GM23338 (cell line): Measurements from ENCODE around the gene MDM4. TPM values are rescaled to one million over a fixed set of nuclear protein-coding genes. Genes with fewer than 3 reads are reported as not detected.

ENCODE experiments used
- ATAC-seq: fragments of 200-7000 bp; cut with Tn5 transposase; 3 replicates; pipeline ENCODE4 v1.9.1; 2020
- DNase-seq: peaks from one replicate; pipeline ENCODE4 v3.0.0-alpha.2; 2015; ENCODE audit warnings: low spot score
- H2AFZ ChIP-seq: fragments of 200-600 bp; sonication (generic); 2 replicates; pipeline ENCODE4 v1.8.0; 2016; ENCODE audit warnings: antibody characterized with exemption, mild to moderate bottlenecking, moderate library complexity
- H3F3A ChIP-seq: fragments of 200-600 bp; sonication (generic); replicated peaks from 2 replicates; pipeline ENCODE4 v1.8.0; 2017; ENCODE audit warnings: antibody characterized with exemption, mixed run types, low read depth
- H3K27ac ChIP-seq: fragments of 200-600 bp; sonication (generic); 2 replicates; pipeline ENCODE4 v1.6.1; 2016; ENCODE audit warnings: low read depth
- H3K27me3 ChIP-seq: fragments of 200-600 bp; sonication (generic); 2 replicates; pipeline ENCODE4 v1.8.0; 2016; ENCODE audit warnings: mild to moderate bottlenecking, mixed run types, moderate library complexity; ENCODE audit not compliant: insufficient read depth
- H3K36me3 ChIP-seq: fragments of 200-600 bp; sonication (generic); 2 replicates; pipeline ENCODE4 v1.8.0; 2016; ENCODE audit warnings: mild to moderate bottlenecking; ENCODE audit not compliant: insufficient read depth
- H3K4me1 ChIP-seq: fragments of 200-600 bp; sonication (generic); 2 replicates; pipeline ENCODE4 v1.8.0; 2016; ENCODE audit warnings: mild to moderate bottlenecking, moderate library complexity; ENCODE audit not compliant: insufficient read depth
- H3K4me2 ChIP-seq: fragments of 200-600 bp; sonication (generic); 2 replicates; pipeline ENCODE4 v1.7.1; 2017; ENCODE audit warnings: mixed run types
- H3K4me3 ChIP-seq: fragments of 200-600 bp; sonication (generic); 2 replicates; pipeline ENCODE4 v1.6.1; 2016; ENCODE audit warnings: mixed run types
- H3K79me2 ChIP-seq: fragments of 200-600 bp; sonication (generic); replicated peaks from 2 replicates; pipeline ENCODE4 v1.8.0; 2017; ENCODE audit warnings: mild to moderate bottlenecking; ENCODE audit not compliant: insufficient read depth
- H3K9me2 ChIP-seq: fragments of 200-600 bp; sonication (generic); 2 replicates; pipeline ENCODE4 v1.8.0; 2017; ENCODE audit not compliant: insufficient read depth
- H4K20me1 ChIP-seq: fragments of 200-600 bp; sonication (generic); replicated peaks from 2 replicates; pipeline ENCODE4 v1.8.0; 2017; ENCODE audit warnings: mild to moderate bottlenecking; ENCODE audit not compliant: insufficient read depth
- H3K27ac Mint-ChIP-seq: 2 replicates; pipeline ENCODE4 v1.8.0; 2020; ENCODE audit warnings: inconsistent platforms, mild to moderate bottlenecking, moderate library complexity, mixed read lengths
- H3K27me3 Mint-ChIP-seq: 3 replicates; pipeline ENCODE4 v1.8.0; 2022; ENCODE audit warnings: low read depth, mild to moderate bottlenecking, moderate library complexity, mixed read lengths, inconsistent platforms; ENCODE audit not compliant: insufficient read depth, poor library complexity
- H3K36me3 Mint-ChIP-seq: 3 replicates; pipeline ENCODE4 v1.8.0; 2021; ENCODE audit warnings: low read depth, mild to moderate bottlenecking, inconsistent platforms, moderate library complexity, mixed read lengths
- H3K4me1 Mint-ChIP-seq: 3 replicates; pipeline ENCODE4 v1.8.0; 2020; ENCODE audit warnings: mild to moderate bottlenecking, inconsistent platforms, mixed read lengths
- H3K4me3 Mint-ChIP-seq: 3 replicates; pipeline ENCODE4 v1.8.0; 2021; ENCODE audit warnings: moderate library complexity, mild to moderate bottlenecking, inconsistent platforms, mixed read lengths
- H3K9me3 Mint-ChIP-seq: 3 replicates; pipeline ENCODE4 v1.8.0; 2020; ENCODE audit warnings: moderate library complexity, mild to moderate bottlenecking, inconsistent platforms, mixed read lengths
- CREB1 ChIP-seq: fragments of 250-450 bp; sonication (Bioruptor Pico); IDR thresholded peaks from 2 replicates; pipeline ENCODE4 v1.5.0; 2020; ENCODE audit warnings: low read depth, mild to moderate bottlenecking, moderate library complexity
- CTCF ChIP-seq, 2 experiments: fragments of 200-600 bp in 1 of 2; sonication (generic) in 1 of 2; conservative IDR thresholded peaks; 2 replicates each; pipeline versions ENCODE4 v1.5.1 to v1.6.1; 2016 to 2017; ENCODE audit warnings: antibody characterized with exemption in 2 of 2, low read depth in 2 of 2, mild to moderate bottlenecking in 2 of 2, moderate library complexity in 1 of 2
- ETS1 ChIP-seq: IDR thresholded peaks from 2 replicates; pipeline ENCODE4 v1.6.1; 2016; ENCODE audit warnings: antibody characterized with exemption
- EZH2 ChIP-seq: fragments of 200-600 bp; sonication (generic); IDR thresholded peaks from one replicate; pipeline ENCODE4 v1.8.0; 2017; ENCODE audit warnings: antibody characterized with exemption, mild to moderate bottlenecking, low read depth; ENCODE audit not compliant: unreplicated experiment
- EZH2phosphoT487 ChIP-seq: fragments of 200-600 bp; sonication (generic); IDR thresholded peaks from one replicate; pipeline ENCODE4 v1.8.1; 2018; ENCODE audit warnings: antibody characterized with exemption; ENCODE audit not compliant: unreplicated experiment
- JUNB ChIP-seq: IDR thresholded peaks from one replicate; pipeline ENCODE4 v1.6.1; 2016; ENCODE audit warnings: antibody characterized with exemption; ENCODE audit not compliant: unreplicated experiment
- POLR2AphosphoS5 ChIP-seq: IDR thresholded peaks from 2 replicates; pipeline ENCODE4 v1.6.1; 2016; ENCODE audit warnings: antibody characterized with exemption, low read depth
- STAT1 ChIP-seq: IDR thresholded peaks from one replicate; pipeline ENCODE4 v1.6.1; 2016; ENCODE audit warnings: antibody characterized with exemption; ENCODE audit not compliant: unreplicated experiment
- ZNF114 ChIP-seq: fragments of 250-450 bp; sonication (Bioruptor Pico); IDR thresholded peaks from 2 replicates; pipeline ENCODE4 v1.5.0; 2020; ENCODE audit warnings: mild to moderate bottlenecking, moderate library complexity
- ZNF462 ChIP-seq: fragments of 250-450 bp; sonication (Bioruptor Pico); IDR thresholded peaks from 2 replicates; pipeline ENCODE4 v1.5.0; 2020; ENCODE audit warnings: mild to moderate bottlenecking, moderate library complexity
- polyA plus RNA-seq: library from polyadenylated mRNA; unstranded; fragments of >200 nt; fragmentation: Nextera tagmentation; extraction: Ambion mirVana; gene quantifications from 2 replicates; pipeline ENCODE4 v1.2.1, GENCODE V29; 2016
- total RNA-seq: library from RNA; depleted of rRNA; stranded (reverse); fragments of >200 nt; shearing (Covaris generic); gene quantifications from 2 replicates; pipeline ENCODE4 v1.2.3, GENCODE V29; 2014
- TF ChIP-seq, protein P1 (sequence below): IDR thresholded peaks from one replicate; pipeline ENCODE4 v1.6.1; 2018; ENCODE audit warnings: antibody characterized with exemption; ENCODE audit not compliant: unreplicated experiment

MDM4 gene
- total and polyA plus RNA-seq, 2 experiments from 2014 or later: 24.8 to 56.1 TPM

GRCh38 chr1:204502241-204502640 is 14.0 kb upstream of the MDM4 start:
- ATAC-seq: no peak
- peaks cover 7% of the 10 kb centered on the region; the same call in 2 of the 3 replicates for H3K9me3 Mint-ChIP-seq

More at GRCh38 chr1:204502241-204502640, 14.0 kb upstream of the MDM4 start:
- Histone ChIP-seq H3F3A (no peaks in the 10 kb centered on the region), H3K4me1 (no peaks in the 10 kb centered on the region; the same call in 1 of the 2 replicates), H3K4me3 (no peak overlapping the region), H4K20me1 (no peaks in the 10 kb centered on the region), H3K9me2 (no peaks in the 10 kb centered on the region), H3K27me3 (no peaks in the 10 kb centered on the region), H3K4me2 (no peak overlapping the region), H3K27ac (no peak overlapping the region), H3K79me2 (no peaks in the 10 kb centered on the region), H2AFZ (no peak overlapping the region), H3K36me3 (no peaks in the 10 kb centered on the region)
- Mint-ChIP-seq H3K4me3 (no peak overlapping the region), H3K4me1 (peaks cover 16% of the 10 kb centered on the region; the same call in 2 of the 3 replicates), H3K27ac (no peak overlapping the region), H3K36me3 (peaks cover 3% of the 10 kb centered on the region; the same call in 2 of the 3 replicates), H3K27me3 (peaks cover 17% of the 10 kb centered on the region)
- TF ChIP-seq CTCF (conservative IDR thresholded peaks at IDR 0.05; ENCODE audit: low read depth in 2 of 2): no peak
- TF ChIP-seq ZNF462 (CRISPR knock-in tag): no peak
- no peak for TF ChIP-seq POLR2AphosphoS5
- TF ChIP-seq CREB1 (CRISPR knock-in tag): no peak
- no peak for TF ChIP-seq EZH2phosphoT487
- TF ChIP-seq ZNF114 (CRISPR knock-in tag): no peak
- TF ChIP-seq ETS1: no peak
- TF ChIP-seq EZH2: no peak
- TF ChIP-seq, protein P1, sequence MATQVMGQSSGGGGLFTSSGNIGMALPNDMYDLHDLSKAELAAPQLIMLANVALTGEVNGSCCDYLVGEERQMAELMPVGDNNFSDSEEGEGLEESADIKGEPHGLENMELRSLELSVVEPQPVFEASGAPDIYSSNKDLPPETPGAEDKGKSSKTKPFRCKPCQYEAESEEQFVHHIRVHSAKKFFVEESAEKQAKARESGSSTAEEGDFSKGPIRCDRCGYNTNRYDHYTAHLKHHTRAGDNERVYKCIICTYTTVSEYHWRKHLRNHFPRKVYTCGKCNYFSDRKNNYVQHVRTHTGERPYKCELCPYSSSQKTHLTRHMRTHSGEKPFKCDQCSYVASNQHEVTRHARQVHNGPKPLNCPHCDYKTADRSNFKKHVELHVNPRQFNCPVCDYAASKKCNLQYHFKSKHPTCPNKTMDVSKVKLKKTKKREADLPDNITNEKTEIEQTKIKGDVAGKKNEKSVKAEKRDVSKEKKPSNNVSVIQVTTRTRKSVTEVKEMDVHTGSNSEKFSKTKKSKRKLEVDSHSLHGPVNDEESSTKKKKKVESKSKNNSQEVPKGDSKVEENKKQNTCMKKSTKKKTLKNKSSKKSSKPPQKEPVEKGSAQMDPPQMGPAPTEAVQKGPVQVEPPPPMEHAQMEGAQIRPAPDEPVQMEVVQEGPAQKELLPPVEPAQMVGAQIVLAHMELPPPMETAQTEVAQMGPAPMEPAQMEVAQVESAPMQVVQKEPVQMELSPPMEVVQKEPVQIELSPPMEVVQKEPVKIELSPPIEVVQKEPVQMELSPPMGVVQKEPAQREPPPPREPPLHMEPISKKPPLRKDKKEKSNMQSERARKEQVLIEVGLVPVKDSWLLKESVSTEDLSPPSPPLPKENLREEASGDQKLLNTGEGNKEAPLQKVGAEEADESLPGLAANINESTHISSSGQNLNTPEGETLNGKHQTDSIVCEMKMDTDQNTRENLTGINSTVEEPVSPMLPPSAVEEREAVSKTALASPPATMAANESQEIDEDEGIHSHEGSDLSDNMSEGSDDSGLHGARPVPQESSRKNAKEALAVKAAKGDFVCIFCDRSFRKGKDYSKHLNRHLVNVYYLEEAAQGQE: no peak
- TF ChIP-seq STAT1: no peak
- TF ChIP-seq JUNB: no peak
- no peak for DNase-seq
